ACHN (cell line): Measurements from ENCODE around the gene MARK4.
A peak's percentile ranks its signal among the peaks of the same experiment; 100 is the strongest.
"Not testable (repeated sequence)": the region's sequence is repeated elsewhere in the genome, so short reads cannot be mapped to it uniquely, and the experiment has no call there.

Experiments
- DNase-seq: peaks from one replicate; pipeline ENCODE4 v3.0.0-alpha.2; 2015
- in situ Hi-C: cut with HindIII; loops from 2 replicates; pipeline ENCODE4 v1.10.0; 2017; ENCODE audit warnings: low sequenced_read_pairs, low pct_ligation_motif_present, low pct_unique_long_range_greater_than_20kb

The MARK4 gene

GRCh38 chr19:45322311-45322710, 71.2 kb downstream of the MARK4 start:
- in situ Hi-C loops, result no loop called here
- no peak for DNase-seq

- no peak for DNase-seq
- in situ Hi-C loops, result no loop called here
Measured at GRCh38 chr19:45322744-45323281, 71.7 kb downstream of the MARK4 start, which contains the start of gene CKM. Gene CKM (minus strand): TSS chr19:45322875. CDS start chr19:45319713, 3,162 bp downstream.

- no peak for DNase-seq
- in situ Hi-C loops, result no loop called here
Measured at GRCh38 chr19:45323671-45324081, 72.6 kb downstream of the MARK4 start.

- in situ Hi-C loops, result no loop called here
- DNase-seq, result no peak
Measured at GRCh38 chr19:45324349-45324907, 73.4 kb downstream of the MARK4 start.

- no peak for DNase-seq
- in situ Hi-C loops, result no loop called here
Measured at GRCh38 chr19:45327404-45328143, 76.5 kb downstream of the MARK4 start.

GRCh38 chr19:45331411-45331810, 80.3 kb downstream of the MARK4 start:
- DNase-seq, result no peak
- in situ Hi-C loops, result no loop called here

- no peak for DNase-seq
- in situ Hi-C loops, result no loop called here
Measured at GRCh38 chr19:45333609-45334303, 82.7 kb downstream of the MARK4 start.

- DNase-seq, in situ Hi-C loops: not testable (repeated sequence)
Measured at GRCh38 chr19:45334881-45335280, 83.8 kb downstream of the MARK4 start.

- in situ Hi-C loops, result no loop called here
- no peak for DNase-seq
Measured at GRCh38 chr19:45336696-45337251, 85.7 kb downstream of the MARK4 start.

- in situ Hi-C loops, result no loop called here
- no peak for DNase-seq
Measured at GRCh38 chr19:45339629-45340028, 88.6 kb downstream of the MARK4 start.

GRCh38 chr19:45340232-45340898, 89.3 kb downstream of the MARK4 start, which contains the start of gene KLC3:
Gene KLC3 (plus strand): TSS chr19:45340750. CDS start chr19:45345542, 4,792 bp downstream.
- peak; percentile 13 for DNase-seq
- in situ Hi-C loops, result no loop called here

GRCh38 chr19:45340899-45341453, 89.9 kb downstream of the MARK4 start:
- in situ Hi-C loops, result no loop called here
- DNase-seq, result no peak

- DNase-seq, result no peak
- in situ Hi-C loops, result no loop called here
Measured at GRCh38 chr19:45342911-45343310, 91.8 kb downstream of the MARK4 start.

GRCh38 chr19:45344621-45345505, 93.8 kb downstream of the MARK4 start:
- no peak for DNase-seq
- in situ Hi-C loops, result no loop called here

- in situ Hi-C loops, result no loop called here
- no peak for DNase-seq
Measured at GRCh38 chr19:45345506-45345860, 94.4 kb downstream of the MARK4 start.

- DNase-seq, result no peak
- in situ Hi-C loops, result no loop called here
Measured at GRCh38 chr19:45346449-45346848, 95.4 kb downstream of the MARK4 start.

- in situ Hi-C loops, result no loop called here
- no peak for DNase-seq
Measured at GRCh38 chr19:45347570-45348366, 96.7 kb downstream of the MARK4 start.
